Brain microvascular endothelial cell (primary cell): ENCODE data around the gene CD47.

Experiments used
- DNase-seq: peaks from one replicate; pipeline ENCODE4 v3.0.0-alpha.2; 2020
- H3K27ac ChIP-seq: fragments of 250-450 bp; sonication (Bioruptor Pico); 2 replicates; pipeline ENCODE4 v1.5.1; 2020; ENCODE audit warnings: mild to moderate bottlenecking, moderate library complexity
- H3K27me3 ChIP-seq: fragments of 250-450 bp; sonication (Bioruptor Pico); replicated peaks from 2 replicates; pipeline ENCODE4 v1.5.1; 2020; ENCODE audit warnings: mild to moderate bottlenecking
- H3K36me3 ChIP-seq: fragments of 250-450 bp; sonication (Bioruptor Pico); replicated peaks from 2 replicates; pipeline ENCODE4 v1.5.1; 2020; ENCODE audit warnings: mild to moderate bottlenecking
- H3K4me3 ChIP-seq: 2 replicates; pipeline ENCODE4 v1.5.1; 2011; ENCODE audit warnings: low read depth, mild to moderate bottlenecking, control low read depth, low read length, moderate library complexity
- in situ Hi-C: cut with HindIII; loops from 2 replicates; pipeline ENCODE4 v1.10.0; 2017; ENCODE audit warnings: low sequenced_read_pairs, low pct_ligation_motif_present
- TF ChIP-seq, protein P1 (sequence below): IDR thresholded peaks from 2 replicates; pipeline ENCODE4 v1.5.1; 2011; ENCODE audit warnings: low read depth, mild to moderate bottlenecking, moderate library complexity, low read length, control low read depth, inconsistent platforms; ENCODE audit errors: missing control alignments

CD47 gene

DNA sequence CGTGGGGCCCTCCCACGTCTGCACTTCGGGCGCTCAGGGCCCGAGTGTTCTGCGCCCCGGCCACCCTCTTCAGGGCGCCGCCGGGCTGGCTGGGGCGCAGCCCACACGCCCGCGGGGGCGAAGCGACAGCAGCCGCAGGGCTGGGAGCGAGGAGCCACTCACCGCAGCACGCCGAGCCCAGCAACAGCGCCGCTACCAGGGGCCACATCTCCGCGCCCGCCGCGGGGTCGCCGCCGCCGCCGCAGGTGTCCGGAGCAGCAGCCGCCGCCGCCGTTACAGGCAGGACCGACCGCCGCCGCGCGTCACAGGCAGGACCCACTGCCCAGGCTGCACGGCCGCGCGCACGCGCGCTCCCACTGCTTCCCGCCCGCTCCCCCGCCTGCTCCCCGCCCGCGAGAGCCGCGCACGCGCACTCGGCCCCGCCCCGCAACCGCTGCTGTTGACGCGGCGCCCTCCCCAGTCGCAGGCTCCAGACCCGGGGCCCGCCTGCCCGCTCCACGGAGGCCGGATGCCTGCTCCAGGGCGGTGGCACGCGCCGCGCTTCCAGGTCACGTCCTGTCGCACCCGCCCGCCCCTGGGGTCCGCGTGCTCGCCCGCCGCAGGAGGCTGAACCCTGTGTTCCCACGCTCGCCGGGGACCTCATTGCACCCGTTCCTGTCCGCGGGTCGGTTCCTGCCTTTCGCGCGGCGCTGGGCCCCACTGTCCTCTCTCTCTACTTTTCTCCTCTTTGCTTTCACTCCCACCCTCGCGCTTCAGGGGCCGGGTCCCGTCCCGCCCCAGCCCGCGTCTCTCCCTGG, at the start of gene CD47:
TSS of gene CD47 (minus strand) at position 331 of the 797 bp plus-strand sequence. CDS start at position 208, 123 bp downstream.
- Histone ChIP-seq H3K27ac (peak within 1 kb of the TSS; percentile 38), H3K4me3 (peak within 1 kb of the TSS; percentile 81), H3K36me3 (no peaks in the 10 kb centered on the region), H3K27me3 (no peaks in the 10 kb centered on the region)
- TF ChIP-seq, protein P1, sequence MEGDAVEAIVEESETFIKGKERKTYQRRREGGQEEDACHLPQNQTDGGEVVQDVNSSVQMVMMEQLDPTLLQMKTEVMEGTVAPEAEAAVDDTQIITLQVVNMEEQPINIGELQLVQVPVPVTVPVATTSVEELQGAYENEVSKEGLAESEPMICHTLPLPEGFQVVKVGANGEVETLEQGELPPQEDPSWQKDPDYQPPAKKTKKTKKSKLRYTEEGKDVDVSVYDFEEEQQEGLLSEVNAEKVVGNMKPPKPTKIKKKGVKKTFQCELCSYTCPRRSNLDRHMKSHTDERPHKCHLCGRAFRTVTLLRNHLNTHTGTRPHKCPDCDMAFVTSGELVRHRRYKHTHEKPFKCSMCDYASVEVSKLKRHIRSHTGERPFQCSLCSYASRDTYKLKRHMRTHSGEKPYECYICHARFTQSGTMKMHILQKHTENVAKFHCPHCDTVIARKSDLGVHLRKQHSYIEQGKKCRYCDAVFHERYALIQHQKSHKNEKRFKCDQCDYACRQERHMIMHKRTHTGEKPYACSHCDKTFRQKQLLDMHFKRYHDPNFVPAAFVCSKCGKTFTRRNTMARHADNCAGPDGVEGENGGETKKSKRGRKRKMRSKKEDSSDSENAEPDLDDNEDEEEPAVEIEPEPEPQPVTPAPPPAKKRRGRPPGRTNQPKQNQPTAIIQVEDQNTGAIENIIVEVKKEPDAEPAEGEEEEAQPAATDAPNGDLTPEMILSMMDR: no peak
- in situ Hi-C loops: no loop called here
- peak; percentile 81 for DNase-seq

DNA sequence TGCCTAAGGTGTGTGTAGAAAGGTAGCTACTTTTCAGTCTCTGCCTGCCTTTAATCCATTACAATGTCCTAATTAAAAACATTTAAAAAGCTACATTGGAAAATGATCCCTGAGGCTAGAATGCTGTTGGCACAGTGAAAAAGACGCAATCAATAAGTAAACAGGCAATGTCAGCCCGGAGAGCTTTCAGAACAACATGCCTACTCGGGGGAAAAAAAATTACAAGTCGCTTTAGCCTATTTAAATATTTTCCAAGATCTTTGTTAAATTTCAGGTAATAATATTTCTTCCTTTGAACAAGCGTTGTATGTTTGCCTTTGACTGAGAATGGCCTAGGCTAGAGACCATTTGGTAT, 46.6 kb upstream of the CD47 start:
- in situ Hi-C loops: no loop called here
- no peaks in the 10 kb centered on the region for H3K27me3 ChIP-seq
- no peak overlapping the region for H3K4me3 ChIP-seq
- no peaks in the 10 kb centered on the region for H3K36me3 ChIP-seq
- TF ChIP-seq, protein P1: no peak
- H3K27ac ChIP-seq: no peak overlapping the region
- DNase-seq: no peak

DNA sequence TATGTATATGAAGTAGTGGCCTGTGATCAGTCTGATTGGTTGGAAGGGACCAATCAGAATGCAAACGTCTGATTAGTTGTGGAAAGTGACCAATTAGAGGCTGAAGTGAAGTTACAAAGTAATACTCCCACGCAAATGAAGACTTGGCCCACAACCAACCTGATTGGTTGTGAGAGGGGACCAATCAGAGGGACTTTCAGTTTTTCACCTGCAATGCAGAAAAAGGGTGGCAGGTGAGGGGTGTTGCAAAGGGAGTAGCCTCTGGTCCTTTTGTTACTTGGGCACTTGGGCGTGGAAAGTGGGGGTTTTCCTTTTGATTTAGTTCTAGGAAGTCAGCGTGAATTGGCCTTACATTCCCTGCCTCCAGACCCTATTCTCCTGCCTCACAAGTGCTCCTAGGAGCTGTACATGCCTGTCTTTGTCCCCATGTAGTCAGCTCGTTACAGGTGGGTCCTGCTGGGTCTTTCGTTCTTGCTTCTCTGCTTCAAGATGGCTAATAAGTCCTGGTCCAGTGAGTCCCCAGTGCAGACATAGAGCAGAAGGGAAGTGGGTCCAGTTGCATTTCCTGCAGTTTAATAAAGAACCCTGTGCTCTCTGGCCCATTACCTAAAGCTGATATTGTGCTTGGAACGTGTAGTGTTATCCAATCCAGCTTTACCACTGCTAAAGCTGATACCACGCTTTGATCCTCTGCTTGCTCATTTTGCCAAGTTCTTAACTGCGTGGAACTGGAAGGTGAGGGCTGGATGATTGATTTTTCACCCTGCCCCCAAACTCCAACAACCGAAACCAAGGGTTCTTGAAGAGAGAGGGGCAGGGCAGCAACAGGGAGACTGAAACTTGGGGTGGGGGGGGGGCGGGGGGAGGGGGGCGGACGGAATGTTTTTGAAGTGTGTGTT, 46.0 kb upstream of the CD47 start:
- Histone ChIP-seq H3K36me3 (no peaks in the 10 kb centered on the region), H3K4me3 (no peak overlapping the region), H3K27me3 (no peaks in the 10 kb centered on the region), H3K27ac (no peak overlapping the region)
- no peak for DNase-seq
- in situ Hi-C loops: no loop called here
- TF ChIP-seq, protein P1: no peak

DNA sequence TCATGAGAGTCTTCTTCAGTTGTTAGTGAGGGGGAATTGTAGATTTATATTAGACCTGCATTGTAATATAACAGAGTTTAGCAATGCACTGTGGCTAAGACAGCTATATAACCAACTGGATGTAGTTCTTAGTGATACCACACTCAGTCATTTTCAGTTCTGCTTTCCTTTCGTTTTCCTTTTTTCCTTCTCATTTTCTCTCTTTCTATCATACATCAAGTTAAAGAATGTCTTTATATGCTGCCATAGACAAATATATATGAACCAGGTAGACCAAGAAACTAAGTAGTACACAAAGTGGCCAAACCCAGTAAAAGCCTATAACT, 43.7 kb upstream of the CD47 start:
- no peak for DNase-seq
- TF ChIP-seq, protein P1: no peak
- Histone ChIP-seq H3K27me3 (no peaks in the 10 kb centered on the region), H3K27ac (no peak overlapping the region), H3K4me3 (no peak overlapping the region), H3K36me3 (no peaks in the 10 kb centered on the region)
- in situ Hi-C loops: no loop called here

DNA sequence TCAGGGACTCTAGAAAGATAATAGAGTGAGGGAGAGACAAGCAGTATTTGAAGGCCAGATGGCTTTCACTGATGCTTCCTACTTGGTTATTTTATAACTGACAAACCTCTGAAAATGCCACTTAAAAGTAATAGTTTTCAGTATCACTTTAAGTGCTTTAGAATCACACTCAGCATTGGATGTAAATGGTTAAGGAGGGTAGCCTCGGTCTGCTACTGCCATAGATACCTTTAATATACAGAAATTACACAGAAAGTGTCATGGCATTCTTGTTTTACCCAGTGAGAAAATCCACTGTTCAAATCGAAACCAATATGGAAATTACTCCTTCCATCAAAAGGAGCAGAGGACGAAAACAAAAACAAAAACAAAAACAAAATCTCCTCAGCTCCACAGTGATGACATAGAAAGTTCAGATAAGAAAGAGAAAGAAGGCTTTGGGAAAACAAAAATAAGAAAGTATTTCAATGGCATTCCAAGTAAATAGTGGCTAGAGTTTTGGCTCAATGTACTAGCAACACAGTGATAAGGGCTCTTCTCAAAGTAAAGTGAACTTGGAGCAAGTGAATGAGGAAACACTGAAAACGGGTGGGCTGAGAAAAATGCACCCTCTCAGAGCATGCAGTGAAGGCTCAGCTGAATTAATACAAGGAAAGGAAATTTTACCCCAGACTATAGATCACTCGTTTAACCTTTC, 43.2 kb upstream of the CD47 start:
- no peaks in the 10 kb centered on the region for H3K27me3 ChIP-seq
- H3K36me3 ChIP-seq: no peaks in the 10 kb centered on the region
- in situ Hi-C loops: no loop called here
- H3K27ac ChIP-seq: no peak overlapping the region
- TF ChIP-seq, protein P1: no peak
- no peak for DNase-seq
- no peak overlapping the region for H3K4me3 ChIP-seq
